ENCODE measurements around the gene TUBGCP5. TPM values are rescaled to one million over a fixed set of nuclear protein-coding genes. Genes with fewer than 3 reads are reported as not detected.
A peak's percentile ranks its signal among the peaks of the same experiment; 100 is the strongest.

TUBGCP5 gene
- total and polyA plus RNA-seq, 10 of the 15 experiments (the other 5 are each of a cell fraction or from before 2014, with no cell fraction given) = 6.4 to 29.2 (median 20.2) TPM

DNA sequence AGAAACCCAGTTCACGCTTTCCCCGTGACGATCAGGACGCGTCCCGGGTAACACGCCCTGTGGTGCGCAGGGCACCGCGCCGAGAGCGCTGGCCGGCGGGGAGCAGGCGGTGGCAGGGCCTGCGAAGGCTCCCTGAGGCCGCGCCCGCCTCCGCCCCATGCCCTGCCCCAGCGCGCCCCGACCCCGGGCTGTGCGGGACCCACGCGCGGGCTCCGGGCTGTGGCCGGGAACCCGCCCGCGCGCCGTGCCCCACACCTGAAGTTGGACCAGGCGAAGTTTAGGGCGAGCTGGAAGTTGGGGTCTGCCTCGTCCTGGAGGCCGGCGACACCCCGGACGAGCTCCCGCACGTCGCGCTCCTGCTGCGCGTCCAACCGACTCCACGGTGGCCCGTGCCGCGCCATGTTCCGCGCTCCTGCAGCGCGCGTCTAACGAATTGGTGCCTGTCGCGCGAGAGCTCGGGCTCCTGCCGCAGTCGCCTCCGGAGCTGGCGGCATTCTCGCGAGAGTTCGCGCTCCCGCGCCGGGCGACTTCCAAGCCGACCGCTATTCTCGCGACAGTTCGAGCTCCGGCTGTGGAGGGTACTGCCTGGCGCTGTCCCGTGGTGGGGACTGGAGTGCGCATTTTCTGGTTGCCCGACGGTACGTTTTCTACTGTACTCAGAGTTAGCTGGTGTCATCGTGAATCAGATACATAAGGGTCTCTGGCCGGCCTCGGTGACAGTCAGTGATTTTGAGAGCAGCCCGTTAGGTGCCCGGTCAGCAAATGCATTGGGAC, at the start of gene TUBGCP5 (continued):
- 0 out of 2 replicates have a peak, but pooled peaks have one; percentile 36 for TF ChIP-seq MLLT1 (IDR thresholded peaks at IDR 0.05)
- peak; percentile 64 for TF ChIP-seq ZBTB40 (IDR thresholded peaks at IDR 0.05; ENCODE audit: borderline replicate concordance)
- peak; percentile 92 for TF ChIP-seq POLR2AphosphoS2 (IDR thresholded peaks at IDR 0.05; ENCODE audit: low read depth, low read length)
- no peak for TF ChIP-seq EP300 (IDR thresholded peaks at IDR 0.05; ENCODE audit: borderline replicate concordance in 1 of 2, control insufficient read depth in 1 of 2, low read depth in 2 of 2, low read length in 2 of 2)
- no peak for TF ChIP-seq JUND (IDR thresholded peaks at IDR 0.05; ENCODE audit: low read depth, low read length)
- TF ChIP-seq MTA2 (IDR thresholded peaks at IDR 0.05; ENCODE audit: low read depth) = no peak
- TF ChIP-seq ELK1 (IDR thresholded peaks at IDR 0.05; ENCODE audit: low read depth, low read length) = no peak
- TF ChIP-seq POLR2A (IDR thresholded peaks at IDR 0.05; ENCODE audit: low read depth, low read length) = peak; percentile 100
- TF ChIP-seq SREBF2 (IDR thresholded peaks at IDR 0.05; ENCODE audit: low read length) = no peak
- no peak for TF ChIP-seq IKZF2 (IDR thresholded peaks at IDR 0.05)
- TF ChIP-seq ZNF24 (IDR thresholded peaks at IDR 0.05) = no peak
- no peak for TF ChIP-seq ZNF622 (IDR thresholded peaks at IDR 0.05)
- no peak for TF ChIP-seq SMARCA5 (IDR thresholded peaks at IDR 0.05)
- TF ChIP-seq SP1 (IDR thresholded peaks at IDR 0.05; ENCODE audit: low read depth, low read length) = no peak
- TF ChIP-seq MAX (IDR thresholded peaks at IDR 0.05; ENCODE audit: low read depth, low read length) = peak; percentile 25; the same call in 1 of the 2 replicates
- peak; percentile 61; the same call in 1 of the 2 replicates for TF ChIP-seq PML (IDR thresholded peaks at IDR 0.05; ENCODE audit: low read length)
- TF ChIP-seq GATAD2B (conservative IDR thresholded peaks at IDR 0.05; ENCODE audit: low read depth) = peak; percentile 96; the same call in 1 of the 2 replicates
- TF ChIP-seq TBL1XR1 (IDR thresholded peaks at IDR 0.05; ENCODE audit: low read depth, low read length) = 0 out of 2 replicates have a peak, but pooled peaks have one; percentile 10
- TF ChIP-seq, protein P1, sequence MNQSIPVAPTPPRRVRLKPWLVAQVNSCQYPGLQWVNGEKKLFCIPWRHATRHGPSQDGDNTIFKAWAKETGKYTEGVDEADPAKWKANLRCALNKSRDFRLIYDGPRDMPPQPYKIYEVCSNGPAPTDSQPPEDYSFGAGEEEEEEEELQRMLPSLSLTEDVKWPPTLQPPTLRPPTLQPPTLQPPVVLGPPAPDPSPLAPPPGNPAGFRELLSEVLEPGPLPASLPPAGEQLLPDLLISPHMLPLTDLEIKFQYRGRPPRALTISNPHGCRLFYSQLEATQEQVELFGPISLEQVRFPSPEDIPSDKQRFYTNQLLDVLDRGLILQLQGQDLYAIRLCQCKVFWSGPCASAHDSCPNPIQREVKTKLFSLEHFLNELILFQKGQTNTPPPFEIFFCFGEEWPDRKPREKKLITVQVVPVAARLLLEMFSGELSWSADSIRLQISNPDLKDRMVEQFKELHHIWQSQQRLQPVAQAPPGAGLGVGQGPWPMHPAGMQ (IDR thresholded peaks at IDR 0.05; ENCODE audit: borderline replicate concordance) = peak; percentile 94
- peak; percentile 83 for TF ChIP-seq PKNOX1 (IDR thresholded peaks at IDR 0.05)
- no peak for TF ChIP-seq ZNF384 (IDR thresholded peaks at IDR 0.05; ENCODE audit: borderline replicate concordance, low read depth, low read length)
